ENCODE measurements around the gene RAB14. TPM values are rescaled to one million over a fixed set of nuclear protein-coding genes. Genes with fewer than 3 reads are reported as not detected.

The RAB14 gene
- total RNA-seq, 1 experiment from 2014 or later: 36.0 TPM

GRCh38 chr9:121232251-121232650, 30.6 kb upstream of the RAB14 start:
- no peaks in the 10 kb centered on the region for H3K36me3 Mint-ChIP-seq
- ATAC-seq: no peak
- TF ChIP-seq ZNF396 (CRISPR knock-in tag; IDR thresholded peaks at IDR 0.05; ENCODE audit: borderline replicate concordance) (no peak), NR1H2 (CRISPR knock-in tag; IDR thresholded peaks at IDR 0.05) (no peak), MLX (CRISPR knock-in tag; IDR thresholded peaks at IDR 0.05) (no peak), OVOL2 (CRISPR knock-in tag; IDR thresholded peaks at IDR 0.05; ENCODE audit: borderline replicate concordance) (no peak), ZNF121 (CRISPR knock-in tag; IDR thresholded peaks at IDR 0.05) (no peak), IRF1 (CRISPR knock-in tag; IDR thresholded peaks at IDR 0.05) (no peak), SP1 (CRISPR knock-in tag; conservative IDR thresholded peaks at IDR 0.05) (no peak), ATF2 (CRISPR knock-in tag; IDR thresholded peaks at IDR 0.05; ENCODE audit: borderline replicate concordance, low read depth) (no peak), PRRX2 (CRISPR knock-in tag; IDR thresholded peaks at IDR 0.05) (no peak)
- CTCF ChIA-PET: no interaction called here
- POLR2A ChIA-PET: no interaction called here
- peaks cover 7% of the 10 kb centered on the region; the same call in 1 of the 2 replicates for H3K4me1 Mint-ChIP-seq
- no peak overlapping the region for H3K27ac Mint-ChIP-seq
- no peaks in the 10 kb centered on the region for H3K9me3 Mint-ChIP-seq
- no peak for DNase-seq (ENCODE audit: low spot score)
- H3K27me3 Mint-ChIP-seq (ENCODE audit: low read depth): peaks cover 4% of the 10 kb centered on the region
- no peak overlapping the region for H3K4me3 Mint-ChIP-seq

GRCh38 chr9:121230256-121230655, 28.6 kb upstream of the RAB14 start:
- Mint-ChIP-seq H3K27me3 (ENCODE audit: low read depth) (peaks cover 4% of the 10 kb centered on the region; the same call in 1 of the 2 replicates), H3K36me3 (no peaks in the 10 kb centered on the region), H3K9me3 (no peaks in the 10 kb centered on the region), H3K4me3 (no peak overlapping the region), H3K4me1 (peaks cover 7% of the 10 kb centered on the region; the same call in 1 of the 2 replicates), H3K27ac (no peak overlapping the region)
- no peak for TF ChIP-seq MAX (CRISPR knock-in tag; IDR thresholded peaks at IDR 0.05)
- TF ChIP-seq PRDM15 (CRISPR knock-in tag; IDR thresholded peaks at IDR 0.05): no peak
- TF ChIP-seq RORB (CRISPR knock-in tag; IDR thresholded peaks at IDR 0.05): no peak
- no peak for TF ChIP-seq PRRX2 (CRISPR knock-in tag; IDR thresholded peaks at IDR 0.05)
- TF ChIP-seq ZNF425 (CRISPR knock-in tag; conservative IDR thresholded peaks at IDR 0.05): no peak
- TF ChIP-seq RELA (CRISPR knock-in tag; IDR thresholded peaks at IDR 0.05; ENCODE audit: borderline replicate concordance): no peak
- no peak for TF ChIP-seq JUN (CRISPR knock-in tag; IDR thresholded peaks at IDR 0.05)
- no peak for TF ChIP-seq SMAD4 (CRISPR knock-in tag; IDR thresholded peaks at IDR 0.05)
- TF ChIP-seq ZNF532 (CRISPR knock-in tag; IDR thresholded peaks at IDR 0.05; ENCODE audit: borderline replicate concordance): no peak
- no peak for ATAC-seq
- POLR2A ChIA-PET: no interaction called here
- DNase-seq (ENCODE audit: low spot score): no peak
- CTCF ChIA-PET: no interaction called here
